K562 (cell line): ENCODE measurements around the gene MYL12A. TPM values are rescaled to one million over a fixed set of nuclear protein-coding genes. Genes with fewer than 3 reads are reported as not detected.

ENCODE experiments used
- ATF1 ChIP-seq, 2 experiments: fragments of 450-650 bp in 1 of 2; IDR thresholded peaks; 2 replicates each; pipeline ENCODE4 v1.6.1; 2016; ENCODE audit warnings: missing compliant biosample characterization in 1 of 2, missing genetic modification characterization in 1 of 2
- CCAR2 ChIP-seq: fragments of 200-400 bp; formaldehyde crosslinking; IDR thresholded peaks from 2 replicates; pipeline ENCODE4 v1.6.1; 2017; ENCODE audit warnings: mild to moderate bottlenecking, low read depth, low read length
- COPS2 ChIP-seq: fragments of 450-650 bp; conservative IDR thresholded peaks from 2 replicates; pipeline ENCODE4 v1.6.1; 2016; ENCODE audit warnings: mild to moderate bottlenecking, moderate library complexity
- GATA2 ChIP-seq: sonication (generic); formaldehyde crosslinking; IDR thresholded peaks from 2 replicates; pipeline ENCODE4 v1.4.0; 2020; ENCODE audit warnings: mild to moderate bottlenecking, missing genetic modification reagents
- JUND ChIP-seq, 2 experiments: IDR thresholded peaks; 2 replicates in 1 of 2; 3 replicates in 1 of 2; pipeline ENCODE4 v1.6.1; 2011; ENCODE audit warnings: borderline replicate concordance in 2 of 2, low read depth in 2 of 2, low read length in 2 of 2, improper control_type of control experiment in 1 of 2, missing biosample characterization in 1 of 2, missing genetic modification characterization in 1 of 2, missing genetic modification reagents in 1 of 2
- KDM4B ChIP-seq, 2 experiments: fragments of 450-650 bp in 1 of 2; sonication (generic) in 1 of 2; IDR thresholded peaks; 2 replicates each; pipeline ENCODE4 v1.6.1; 2016 to 2017; ENCODE audit warnings: borderline replicate concordance in 2 of 2, antibody characterized with exemption in 1 of 2, low read depth in 1 of 2, mild to moderate bottlenecking in 1 of 2
- MAFG ChIP-seq: fragments of 450-650 bp; conservative IDR thresholded peaks from 2 replicates; pipeline ENCODE4 v1.6.1; 2016; ENCODE audit warnings: missing genetic modification characterization, missing compliant biosample characterization
- MEIS2 ChIP-seq: fragments of 450-650 bp; IDR thresholded peaks from 2 replicates; pipeline ENCODE4 v1.6.1; 2014; ENCODE audit warnings: mild to moderate bottlenecking; ENCODE audit not compliant: partially characterized antibody
- NFE2 ChIP-seq: IDR thresholded peaks from 2 replicates; pipeline ENCODE4 v1.6.1; 2014; ENCODE audit warnings: antibody characterized with exemption, low read depth
- NFXL1 ChIP-seq: fragments of 450-650 bp; formaldehyde crosslinking; IDR thresholded peaks from 2 replicates; pipeline ENCODE4 v1.4.0; 2021; ENCODE audit warnings: mild to moderate bottlenecking
- PTTG1 ChIP-seq: fragments of 450-650 bp; IDR thresholded peaks from 2 replicates; pipeline ENCODE4 v1.6.1; 2016; ENCODE audit warnings: low read depth, mild to moderate bottlenecking, missing genetic modification characterization, missing compliant biosample characterization
- SMAD2 ChIP-seq: fragments of 150-350 bp; IDR thresholded peaks from 2 replicates; pipeline ENCODE4 v1.6.1; 2014; ENCODE audit warnings: low read depth, mild to moderate bottlenecking, low read length
- SMARCA5 ChIP-seq: fragments of 450-650 bp; IDR thresholded peaks from 2 replicates; pipeline ENCODE4 v1.6.1; 2016
- polyA plus RNA-seq, 8 experiments: library from polyadenylated mRNA; depleted of rRNA in 4 of 8; stranded (reverse) in 5 of 8; unstranded in 3 of 8; fragments of >200 nt; fragmentation: Nextera tagmentation in 2 of 8; fragmentation: Illumina TruSeq in 1 of 8; extraction: Ambion mirVana in 2 of 8; extraction: Trizol in 1 of 8; gene quantifications; 2 replicates each; pipeline versions ENCODE4 v1.2.1 to v1.2.3, GENCODE V29; 2011 to 2014; ENCODE audit warnings: inconsistent platforms in 1 of 8, missing spikeins in 1 of 8
- total RNA-seq, 7 experiments: library from RNA; depleted of rRNA in 6 of 7; stranded (reverse); fragments of >200 nt in 6 of 7; fragmentation: Illumina TruSeq in 2 of 7; extraction: Trizol in 2 of 7; gene quantifications; 2 replicates each; pipeline versions ENCODE4 v1.2.1 to v1.2.3, GENCODE V29; 2011 to 2021; ENCODE audit warnings: low replicate concordance in 1 of 7
- TF ChIP-seq, protein P1 (sequence below), 2 experiments: fragments of 200-800 bp in 1 of 2; sonication (Bioruptor generic) in 1 of 2; sonication (generic) in 1 of 2; formaldehyde crosslinking in 1 of 2; IDR thresholded peaks in 1 of 2; conservative IDR thresholded peaks in 1 of 2; 2 replicates each; pipeline versions ENCODE4 v1.5.0 to v1.6.1; 2016 to 2020; ENCODE audit warnings: missing compliant biosample characterization in 1 of 2, missing genetic modification characterization in 1 of 2, missing genetic modification reagents in 1 of 2
- TF ChIP-seq, protein P2 (sequence below): fragments of 200-800 bp; sonication (Bioruptor generic); IDR thresholded peaks from 2 replicates; pipeline ENCODE4 v1.6.1; 2017; ENCODE audit warnings: missing genetic modification characterization, missing compliant biosample characterization
- TF ChIP-seq, protein P3 (sequence below): fragments of 450-650 bp; formaldehyde crosslinking; IDR thresholded peaks from 2 replicates; pipeline ENCODE4 v1.4.0; 2020; ENCODE audit warnings: mild to moderate bottlenecking, moderate library complexity
- TF ChIP-seq, protein P4 (sequence below), 2 experiments: IDR thresholded peaks in 1 of 2; conservative IDR thresholded peaks in 1 of 2; 2 replicates each; pipeline ENCODE4 v1.6.1; 2016; ENCODE audit warnings: low read depth in 2 of 2, mild to moderate bottlenecking in 1 of 2, missing compliant biosample characterization in 1 of 2, missing genetic modification characterization in 1 of 2, moderate library complexity in 1 of 2
- TF ChIP-seq, protein P5 (sequence below), 2 experiments: fragments of 250-450 bp in 1 of 2; fragments of 450-650 bp in 1 of 2; sonication (Bioruptor Pico) in 1 of 2; IDR thresholded peaks; 2 replicates each; pipeline versions ENCODE4 v1.6.1 to v1.8.0; 2016 to 2021; ENCODE audit warnings: mild to moderate bottlenecking in 2 of 2, moderate library complexity in 2 of 2, missing compliant biosample characterization in 1 of 2, missing genetic modification characterization in 1 of 2

Gene MYL12A
- total and polyA plus RNA-seq, 9 of the 15 experiments (the other 6 are each of a cell fraction or from before 2014, with no cell fraction given) = 308 to 1,031 (median 559) TPM

DNA sequence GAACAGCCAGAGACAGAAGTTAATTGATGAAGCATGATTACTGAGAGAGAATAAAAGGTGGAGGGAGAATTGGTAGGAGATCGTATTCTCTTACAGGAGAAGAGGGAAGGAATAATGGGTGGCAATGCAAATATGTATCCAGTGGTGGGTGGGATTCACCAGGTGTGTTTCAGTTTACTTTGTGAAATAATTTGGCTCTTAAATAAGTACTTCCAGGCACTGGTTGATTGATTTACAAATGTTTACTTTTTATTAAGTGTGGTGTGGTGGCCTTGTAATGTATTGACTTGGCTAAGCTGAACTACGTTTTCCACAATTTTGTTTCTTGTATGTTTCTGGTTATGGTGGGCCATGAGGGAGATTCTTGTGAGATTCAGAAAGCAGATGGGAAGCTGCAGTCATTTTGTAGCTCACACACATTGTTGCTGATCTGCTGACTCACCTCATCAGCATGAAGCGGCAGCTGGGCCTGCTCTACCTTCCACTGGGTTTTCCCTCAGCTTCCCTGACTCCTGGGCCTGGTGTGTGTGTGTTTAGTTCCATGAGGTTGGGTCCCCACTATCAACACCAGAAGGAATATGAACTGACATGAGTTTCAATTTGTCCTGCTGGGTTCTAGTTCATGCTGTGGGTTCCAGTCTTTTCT is 47.0 kb downstream of the MYL12A start (continued):
- TF ChIP-seq, protein P1, sequence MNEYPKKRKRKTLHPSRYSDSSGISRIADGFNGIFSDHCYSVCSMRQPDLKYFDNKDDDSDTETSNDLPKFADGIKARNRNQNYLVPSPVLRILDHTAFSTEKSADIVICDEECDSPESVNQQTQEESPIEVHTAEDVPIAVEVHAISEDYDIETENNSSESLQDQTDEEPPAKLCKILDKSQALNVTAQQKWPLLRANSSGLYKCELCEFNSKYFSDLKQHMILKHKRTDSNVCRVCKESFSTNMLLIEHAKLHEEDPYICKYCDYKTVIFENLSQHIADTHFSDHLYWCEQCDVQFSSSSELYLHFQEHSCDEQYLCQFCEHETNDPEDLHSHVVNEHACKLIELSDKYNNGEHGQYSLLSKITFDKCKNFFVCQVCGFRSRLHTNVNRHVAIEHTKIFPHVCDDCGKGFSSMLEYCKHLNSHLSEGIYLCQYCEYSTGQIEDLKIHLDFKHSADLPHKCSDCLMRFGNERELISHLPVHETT (CRISPR knock-in tag; conservative IDR thresholded peaks at IDR 0.05 in 1 of 2, IDR thresholded peaks at IDR 0.05 in 1 of 2) = no peak
- TF ChIP-seq, protein P2, sequence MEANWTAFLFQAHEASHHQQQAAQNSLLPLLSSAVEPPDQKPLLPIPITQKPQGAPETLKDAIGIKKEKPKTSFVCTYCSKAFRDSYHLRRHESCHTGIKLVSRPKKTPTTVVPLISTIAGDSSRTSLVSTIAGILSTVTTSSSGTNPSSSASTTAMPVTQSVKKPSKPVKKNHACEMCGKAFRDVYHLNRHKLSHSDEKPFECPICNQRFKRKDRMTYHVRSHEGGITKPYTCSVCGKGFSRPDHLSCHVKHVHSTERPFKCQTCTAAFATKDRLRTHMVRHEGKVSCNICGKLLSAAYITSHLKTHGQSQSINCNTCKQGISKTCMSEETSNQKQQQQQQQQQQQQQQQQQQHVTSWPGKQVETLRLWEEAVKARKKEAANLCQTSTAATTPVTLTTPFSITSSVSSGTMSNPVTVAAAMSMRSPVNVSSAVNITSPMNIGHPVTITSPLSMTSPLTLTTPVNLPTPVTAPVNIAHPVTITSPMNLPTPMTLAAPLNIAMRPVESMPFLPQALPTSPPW = no peak
- TF ChIP-seq, protein P3, sequence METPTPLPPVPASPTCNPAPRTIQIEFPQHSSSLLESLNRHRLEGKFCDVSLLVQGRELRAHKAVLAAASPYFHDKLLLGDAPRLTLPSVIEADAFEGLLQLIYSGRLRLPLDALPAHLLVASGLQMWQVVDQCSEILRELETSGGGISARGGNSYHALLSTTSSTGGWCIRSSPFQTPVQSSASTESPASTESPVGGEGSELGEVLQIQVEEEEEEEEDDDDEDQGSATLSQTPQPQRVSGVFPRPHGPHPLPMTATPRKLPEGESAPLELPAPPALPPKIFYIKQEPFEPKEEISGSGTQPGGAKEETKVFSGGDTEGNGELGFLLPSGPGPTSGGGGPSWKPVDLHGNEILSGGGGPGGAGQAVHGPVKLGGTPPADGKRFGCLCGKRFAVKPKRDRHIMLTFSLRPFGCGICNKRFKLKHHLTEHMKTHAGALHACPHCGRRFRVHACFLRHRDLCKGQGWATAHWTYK = no peak
- peak; percentile 84 for TF ChIP-seq MAFG
- peak; percentile 36; the same call in 1 of the 2 replicates for TF ChIP-seq JUND (IDR thresholded peaks at IDR 0.05; ENCODE audit: borderline replicate concordance, low read depth, low read length)
- TF ChIP-seq JUND (tag; IDR thresholded peaks at IDR 0.05; ENCODE audit: borderline replicate concordance, low read depth, low read length) = peak; percentile 56; the same call in 1 of the 3 replicates
- TF ChIP-seq ATF1 (CRISPR knock-in tag; IDR thresholded peaks at IDR 0.05) = no peak
- TF ChIP-seq ATF1 (tag; IDR thresholded peaks at IDR 0.05) = no peak
- TF ChIP-seq, protein P4, sequence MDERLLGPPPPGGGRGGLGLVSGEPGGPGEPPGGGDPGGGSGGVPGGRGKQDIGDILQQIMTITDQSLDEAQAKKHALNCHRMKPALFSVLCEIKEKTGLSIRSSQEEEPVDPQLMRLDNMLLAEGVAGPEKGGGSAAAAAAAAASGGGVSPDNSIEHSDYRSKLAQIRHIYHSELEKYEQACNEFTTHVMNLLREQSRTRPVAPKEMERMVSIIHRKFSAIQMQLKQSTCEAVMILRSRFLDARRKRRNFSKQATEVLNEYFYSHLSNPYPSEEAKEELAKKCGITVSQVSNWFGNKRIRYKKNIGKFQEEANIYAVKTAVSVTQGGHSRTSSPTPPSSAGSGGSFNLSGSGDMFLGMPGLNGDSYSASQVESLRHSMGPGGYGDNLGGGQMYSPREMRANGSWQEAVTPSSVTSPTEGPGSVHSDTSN (CRISPR knock-in tag; IDR thresholded peaks at IDR 0.05; ENCODE audit: low read depth) = no peak
- TF ChIP-seq, protein P4 (tag; conservative IDR thresholded peaks at IDR 0.05; ENCODE audit: low read depth) = no peak
- TF ChIP-seq NFXL1 = no peak
- TF ChIP-seq COPS2 = no peak
- TF ChIP-seq SMARCA5 = 0 out of 2 replicates have a peak, but pooled peaks have one; percentile 40
- no peak for TF ChIP-seq CCAR2
- TF ChIP-seq PTTG1 (tag) = no peak
- TF ChIP-seq, protein P5, sequence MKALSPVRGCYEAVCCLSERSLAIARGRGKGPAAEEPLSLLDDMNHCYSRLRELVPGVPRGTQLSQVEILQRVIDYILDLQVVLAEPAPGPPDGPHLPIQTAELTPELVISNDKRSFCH (CRISPR knock-in tag; IDR thresholded peaks at IDR 0.05) = no peak
- TF ChIP-seq, protein P5 (tag; IDR thresholded peaks at IDR 0.05) = no peak
- TF ChIP-seq SMAD2 = no peak
- TF ChIP-seq KDM4B (IDR thresholded peaks at IDR 0.05; ENCODE audit: borderline replicate concordance in 2 of 2, low read depth in 1 of 2) = no peak
- TF ChIP-seq MEIS2 = peak; percentile 8
- TF ChIP-seq GATA2 (CRISPR knock-in tag) = no peak
- peak; percentile 91 for TF ChIP-seq NFE2
